GM19395 (cell line): ENCODE data around the gene SHANK3.

Source experiments
- ATAC-seq: cut with Tn5 transposase; IDR thresholded peaks from one replicate; pipeline ENCODE4 v1.9.1; 2021; ENCODE audit warnings: mild to moderate bottlenecking, moderate library complexity; ENCODE audit not compliant: unreplicated experiment

SHANK3 gene

GRCh38 chr22:50677493-50678217, 5.0 kb downstream of the SHANK3 start:
- ATAC-seq = no peak

GRCh38 chr22:50678218-50678650, 5.6 kb downstream of the SHANK3 start:
- ATAC-seq = no peak

DNA sequence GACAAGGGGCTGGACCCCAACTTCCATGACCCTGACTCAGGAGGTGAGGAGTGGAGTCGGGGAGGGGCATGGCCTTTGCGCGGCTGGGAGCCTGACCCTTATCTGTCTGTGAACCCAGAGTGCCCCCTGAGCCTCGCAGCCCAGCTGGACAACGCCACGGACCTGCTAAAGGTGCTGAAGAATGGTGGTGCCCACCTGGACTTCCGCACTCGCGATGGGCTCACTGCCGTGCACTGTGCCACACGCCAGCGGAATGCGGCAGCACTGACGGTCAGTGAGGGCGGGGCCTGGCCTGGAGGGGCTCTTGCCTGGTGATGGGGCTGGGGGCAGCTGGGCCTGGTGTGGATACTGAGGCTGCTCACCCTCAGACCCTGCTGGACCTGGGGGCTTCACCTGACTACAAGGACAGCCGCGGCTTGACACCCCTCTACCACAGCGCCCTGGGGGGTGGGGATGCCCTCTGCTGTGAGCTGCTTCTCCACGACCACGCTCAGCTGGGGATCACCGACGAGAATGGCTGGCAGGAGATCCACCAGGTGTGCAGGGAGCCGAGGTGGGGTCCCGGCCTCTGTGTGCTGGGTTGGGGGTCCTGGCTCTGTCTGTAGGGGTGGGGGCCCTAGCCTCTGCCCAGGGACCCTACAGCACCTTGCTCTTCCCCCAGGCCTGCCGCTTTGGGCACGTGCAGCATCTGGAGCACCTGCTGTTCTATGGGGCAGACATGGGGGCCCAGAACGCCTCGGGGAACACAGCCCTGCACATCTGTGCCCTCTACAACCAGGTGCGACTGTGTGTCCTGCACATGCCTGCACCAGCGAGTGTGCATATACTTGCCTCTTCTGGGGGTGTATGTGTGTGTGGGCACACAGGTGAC, 6.3 kb downstream of the SHANK3 start:
- ATAC-seq = no peak

GRCh38 chr22:50683086-50683993, 10.7 kb downstream of the SHANK3 start:
- ATAC-seq = no peak

DNA sequence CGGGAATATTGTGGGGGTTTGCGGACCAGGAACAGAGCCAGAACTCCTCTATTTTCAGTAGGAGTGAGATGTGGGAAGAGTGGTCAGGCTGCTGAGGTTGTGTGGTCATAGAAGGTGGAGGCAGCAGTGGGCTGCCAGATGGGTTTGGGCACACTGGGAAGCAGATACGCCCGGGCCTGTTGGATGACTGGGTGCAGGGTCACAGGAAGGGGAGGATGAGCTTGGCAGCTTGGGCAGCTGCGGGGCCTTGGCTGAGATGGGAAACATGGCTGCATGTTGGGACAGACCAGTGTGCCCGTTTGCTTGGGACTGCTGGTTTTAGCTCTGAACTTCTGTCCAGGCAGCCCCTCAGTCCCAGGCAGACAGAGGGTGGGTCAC, 11.4 kb downstream of the SHANK3 start:
- ATAC-seq = no peak

GRCh38 chr22:50684501-50684900, 11.9 kb downstream of the SHANK3 start:
- no peak for ATAC-seq

DNA sequence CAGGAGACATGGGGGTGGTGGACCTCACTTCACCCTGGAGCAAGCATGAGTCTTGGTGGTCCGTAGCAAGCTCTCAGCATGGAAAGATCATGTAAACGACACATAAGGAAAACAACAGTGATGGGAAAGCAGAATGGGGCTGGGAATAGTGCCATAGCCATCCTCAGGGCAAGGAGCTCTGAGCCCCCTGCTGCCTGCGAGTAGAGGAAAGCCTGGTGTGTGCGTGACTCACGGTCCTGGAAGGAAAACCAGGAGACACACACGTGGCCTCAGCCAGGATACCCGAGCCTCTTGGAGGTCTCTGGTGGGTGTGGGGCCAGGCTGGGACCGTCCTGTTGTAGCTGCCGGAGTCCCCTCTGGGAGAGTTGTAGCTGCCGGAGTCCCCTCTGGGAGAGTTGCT, 12.4 kb downstream of the SHANK3 start:
- no peak for ATAC-seq

GRCh38 chr22:50686794-50687193, 14.2 kb downstream of the SHANK3 start:
- no peak for ATAC-seq

DNA sequence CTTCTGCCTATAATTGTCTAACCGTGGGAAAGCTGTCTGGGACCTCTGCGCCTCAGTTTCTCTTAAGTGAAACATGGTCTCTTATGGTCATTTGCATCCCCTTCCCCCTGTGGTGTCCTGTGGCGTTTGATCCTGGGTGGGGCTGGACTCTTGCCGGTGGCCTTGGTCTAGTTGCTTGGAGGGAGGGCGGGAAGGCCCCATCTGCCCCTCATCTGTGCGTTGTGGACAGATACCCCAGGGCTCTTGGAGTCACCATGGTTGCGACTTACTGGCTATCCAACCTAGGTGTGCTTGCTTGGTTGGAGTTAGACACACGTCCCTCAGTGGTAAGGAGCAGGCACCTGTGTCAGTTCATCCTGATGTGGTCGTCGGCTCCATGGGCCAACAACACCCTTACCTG, 15.2 kb downstream of the SHANK3 start:
- ATAC-seq = no peak

GRCh38 chr22:50688448-50688847, 15.8 kb downstream of the SHANK3 start:
- ATAC-seq = no peak

GRCh38 chr22:50691521-50691920, 18.9 kb downstream of the SHANK3 start:
- no peak for ATAC-seq

DNA sequence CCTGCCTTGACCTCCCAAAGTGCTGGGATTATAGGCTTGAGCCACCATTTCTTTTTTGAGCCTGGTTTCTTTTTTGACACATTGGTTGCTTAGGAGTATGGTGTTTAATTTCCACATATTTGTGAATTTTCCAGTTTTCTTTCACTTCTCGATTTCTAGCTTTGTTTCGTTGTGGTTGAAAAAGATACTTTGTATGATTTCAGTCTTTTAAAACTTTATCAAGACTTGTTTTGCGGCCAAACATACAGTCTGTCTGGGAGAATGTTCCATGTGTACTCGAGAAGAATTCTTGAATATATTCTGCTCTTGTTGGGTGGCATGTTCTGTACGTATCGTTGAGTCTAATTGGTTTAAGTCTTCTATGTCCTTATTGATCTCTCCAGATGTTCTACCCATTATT, 20.8 kb downstream of the SHANK3 start:
- ATAC-seq = no peak

DNA sequence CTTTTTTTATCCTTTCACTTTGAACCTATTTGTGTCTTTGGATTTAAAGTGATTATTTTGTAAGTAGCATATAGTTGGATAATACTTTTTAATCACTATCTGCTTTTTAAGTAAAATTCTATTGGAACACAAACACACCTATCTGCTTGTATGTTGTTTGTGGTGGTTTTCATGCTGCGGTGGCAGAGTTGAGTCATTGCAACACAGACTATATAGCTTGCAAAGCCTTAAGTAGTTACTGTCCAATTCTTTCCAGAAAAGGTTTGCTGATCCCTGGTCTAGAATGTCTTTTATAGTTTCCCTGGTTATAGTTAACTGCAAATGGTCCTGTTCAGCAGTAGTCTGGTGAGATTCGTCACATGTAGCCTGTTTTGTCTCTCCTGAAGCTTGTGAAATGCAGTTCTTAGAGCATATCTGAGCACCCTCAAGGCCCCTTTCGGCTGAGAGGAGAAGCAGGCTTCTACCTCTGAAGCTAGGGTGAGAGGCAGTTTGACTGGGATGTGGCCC, 21.5 kb downstream of the SHANK3 start:
- no peak for ATAC-seq

GRCh38 chr22:50694766-50695420, 22.3 kb downstream of the SHANK3 start:
- no peak for ATAC-seq

DNA sequence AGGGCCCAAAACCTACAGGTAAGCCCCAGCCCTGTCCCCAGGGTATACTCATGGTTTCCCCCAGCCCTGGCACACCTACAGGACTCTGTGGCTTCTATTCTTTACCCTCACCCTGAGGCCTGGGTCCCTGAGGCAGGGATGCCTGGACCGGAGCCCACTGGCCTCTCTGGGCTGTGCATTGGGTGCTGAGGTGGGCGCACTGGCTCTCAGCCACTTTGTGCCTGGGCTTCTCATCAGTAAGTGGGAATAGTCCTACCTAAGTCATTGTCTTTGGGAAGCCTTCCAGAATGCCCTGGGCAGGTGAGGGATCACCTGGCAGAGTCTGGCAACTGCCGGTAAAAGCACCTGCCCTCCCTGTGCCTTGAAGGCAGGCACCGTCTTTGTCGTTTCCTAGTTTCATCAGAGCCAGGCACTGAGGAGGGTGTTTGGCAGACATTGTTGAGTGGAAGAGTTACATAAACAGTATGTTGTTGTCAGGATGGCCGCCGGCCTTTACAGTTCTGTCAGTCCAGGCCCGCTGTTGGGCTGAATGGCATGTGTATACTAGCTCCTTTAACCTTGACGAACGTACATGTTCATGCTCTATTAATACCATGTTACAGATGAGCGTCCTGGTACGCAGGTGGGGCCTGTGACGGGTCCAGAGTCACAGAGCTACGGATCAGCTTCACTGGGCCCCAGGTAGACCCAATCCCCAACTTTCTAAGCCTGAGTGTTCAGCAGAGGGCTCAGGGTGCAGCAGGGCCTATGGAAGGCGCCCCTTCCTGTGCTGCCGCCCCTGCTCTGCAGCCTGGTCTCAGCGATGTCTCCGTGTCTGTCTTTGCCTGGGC, 23.0 kb downstream of the SHANK3 start:
- no peak for ATAC-seq

DNA sequence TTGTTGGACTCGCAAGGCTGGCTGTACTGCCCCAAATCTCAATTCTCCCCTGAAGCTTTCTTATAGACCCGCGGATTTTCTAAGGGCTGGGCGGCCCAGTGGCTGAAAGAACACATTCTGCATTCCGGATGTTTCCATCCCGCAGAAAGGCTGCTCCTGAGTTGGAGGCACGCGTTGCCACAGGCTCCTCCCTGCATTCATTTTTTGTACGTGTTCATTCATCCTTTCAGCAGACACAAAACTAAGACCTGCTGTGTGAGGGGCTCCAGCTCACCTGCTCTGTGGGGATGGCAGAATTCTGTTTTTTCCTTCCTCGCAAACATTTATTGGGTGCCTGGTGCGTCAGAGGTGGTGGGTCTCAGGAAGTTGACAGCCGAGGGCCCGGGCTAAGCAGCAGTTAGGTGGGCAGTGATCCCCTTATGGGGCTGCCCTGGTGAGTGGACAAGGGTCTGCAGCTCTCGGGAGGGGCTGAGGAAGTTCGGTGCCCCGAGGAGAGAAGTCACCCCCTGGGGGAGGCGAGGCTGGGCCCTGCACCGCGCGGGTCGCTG, 23.7 kb downstream of the SHANK3 start:
- no peak for ATAC-seq

GRCh38 chr22:50696799-50697561, 24.4 kb downstream of the SHANK3 start:
- ATAC-seq = no peak

DNA sequence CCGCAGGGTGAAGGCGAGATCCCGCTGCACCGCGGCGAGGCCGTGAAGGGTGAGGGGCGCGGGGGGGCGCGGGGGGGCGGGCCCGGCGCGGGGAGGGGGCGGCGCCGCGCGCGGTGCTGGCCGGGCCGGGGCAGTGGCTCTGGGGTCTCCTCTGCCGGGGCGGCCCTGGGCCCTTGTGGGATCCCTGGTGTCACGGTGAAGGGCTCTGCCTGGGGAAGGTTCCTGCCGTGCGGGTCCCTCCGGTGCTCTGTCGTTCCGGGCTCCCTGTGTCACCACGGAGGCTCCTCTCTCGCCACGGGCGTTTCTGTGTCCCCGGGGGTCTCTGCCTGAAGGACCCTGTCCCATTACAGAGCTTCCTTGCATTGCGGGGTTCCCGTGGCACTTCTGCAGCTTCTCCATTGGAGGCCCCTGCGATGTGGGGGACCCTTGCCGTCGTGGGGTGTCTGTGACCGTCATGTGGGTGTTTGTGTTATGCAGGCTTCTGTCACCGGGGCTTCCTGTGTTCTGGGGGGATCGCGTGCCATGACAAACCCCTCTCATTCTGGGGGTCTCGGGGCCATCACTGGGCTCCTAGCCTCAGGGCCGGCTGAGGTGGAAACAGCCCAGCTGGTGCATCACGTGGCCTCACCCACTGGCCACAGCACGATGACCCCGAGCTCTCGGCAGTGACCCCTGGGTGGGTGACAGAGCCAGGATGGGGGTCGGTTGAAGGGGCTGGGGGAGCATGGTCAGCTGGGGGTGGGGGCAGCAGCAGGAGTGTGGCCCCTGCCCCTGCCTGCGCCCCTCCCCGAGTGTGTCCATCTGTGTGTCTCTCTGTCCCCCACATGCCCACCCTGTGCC, 25.3 kb downstream of the SHANK3 start:
- no peak for ATAC-seq
